Measurements from ENCODE around the gene MTA1.
A peak's percentile ranks its signal among the peaks of the same experiment; 100 is the strongest.

- TF ChIP-seq CTCF (IDR thresholded peaks at IDR 0.05) (peak in 1 of 6 experiments; percentile 9), POLR2AphosphoS5 (IDR thresholded peaks at IDR 0.05) (no peak), POLR2A (IDR thresholded peaks at IDR 0.05) (no peak)
Measured at GRCh38 chr14:105374389-105374788, 45.2 kb upstream of the MTA1 start.

All from upper lobe of left lung (tissue), 4 donors.